Head of caudate nucleus (tissue), 42 donors: ENCODE results near the gene FBLIM1.

Experiments used
- DNase-seq, 42 donors: peaks; one replicate each; pipeline versions ENCODE4 v3.0.0 to v3.0.0-alpha.2; 2020 to 2021; ENCODE audit warnings: mixed read lengths in 7 of 42
- intact Hi-C: fragments of 100-400 bp; cut with DNase I; formaldehyde crosslinking; loops from one replicate; pipeline ENCODE4 v1.15.0; 2022

The FBLIM1 gene

DNA sequence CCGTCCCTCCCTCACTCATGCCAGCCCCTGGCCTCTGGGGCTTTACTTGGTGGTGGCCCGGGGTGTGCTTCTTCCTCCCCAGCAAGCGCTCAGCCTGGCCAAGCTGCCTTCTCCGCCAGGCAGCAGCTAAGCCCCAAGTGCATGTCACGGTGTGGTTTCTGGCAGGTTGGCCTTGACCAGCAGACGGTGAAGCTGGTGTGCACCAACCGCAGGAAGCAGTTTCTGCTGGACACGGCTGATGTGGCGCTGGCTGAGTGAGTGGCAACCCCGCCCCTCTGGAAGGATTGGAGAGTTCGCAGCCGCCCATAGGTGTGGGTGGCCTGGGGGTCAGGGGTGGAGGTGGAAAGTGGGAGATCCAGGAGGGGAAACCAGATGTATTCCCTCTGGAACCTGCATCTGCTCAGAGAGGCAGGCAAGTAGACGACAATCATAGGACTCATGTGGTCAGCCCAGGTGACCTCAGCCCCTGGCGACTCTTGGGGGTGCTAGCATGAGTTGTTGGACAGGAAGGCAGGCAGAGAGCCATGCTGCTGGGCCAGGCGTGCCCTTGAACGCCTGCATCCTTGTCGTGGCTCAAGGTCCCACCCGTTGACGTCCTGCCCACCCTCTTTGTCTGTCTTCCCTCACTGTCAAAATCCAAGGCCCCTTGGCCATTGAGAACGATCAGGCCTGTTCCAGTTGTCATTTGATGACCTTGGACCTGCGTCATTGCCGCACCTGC is 29.5 kb upstream of the FBLIM1 start:
- DNase-seq: no peak
- intact Hi-C loops: no loop called here

DNA sequence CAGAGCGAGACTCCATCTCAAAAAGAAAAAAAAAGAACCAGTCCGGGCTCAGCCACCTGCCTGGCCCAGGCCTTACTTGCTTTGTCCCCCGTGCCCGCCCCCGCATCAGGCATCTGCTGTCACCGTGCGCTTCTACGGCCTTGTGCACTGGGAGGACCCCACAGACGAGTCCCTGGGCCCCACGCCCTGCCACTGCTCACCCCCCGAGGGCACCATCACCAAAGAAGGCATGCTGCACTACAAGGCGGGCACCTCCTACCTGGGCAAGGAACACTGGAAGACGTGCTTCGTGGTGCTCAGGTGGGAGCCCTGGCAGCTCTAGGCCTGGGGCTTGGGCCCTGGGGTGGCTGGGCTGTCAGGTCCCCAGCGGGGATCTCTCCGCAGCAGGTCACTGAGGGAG is 28.2 kb upstream of the FBLIM1 start:
- intact Hi-C loops: no loop called here
- DNase-seq: no peak

DNA sequence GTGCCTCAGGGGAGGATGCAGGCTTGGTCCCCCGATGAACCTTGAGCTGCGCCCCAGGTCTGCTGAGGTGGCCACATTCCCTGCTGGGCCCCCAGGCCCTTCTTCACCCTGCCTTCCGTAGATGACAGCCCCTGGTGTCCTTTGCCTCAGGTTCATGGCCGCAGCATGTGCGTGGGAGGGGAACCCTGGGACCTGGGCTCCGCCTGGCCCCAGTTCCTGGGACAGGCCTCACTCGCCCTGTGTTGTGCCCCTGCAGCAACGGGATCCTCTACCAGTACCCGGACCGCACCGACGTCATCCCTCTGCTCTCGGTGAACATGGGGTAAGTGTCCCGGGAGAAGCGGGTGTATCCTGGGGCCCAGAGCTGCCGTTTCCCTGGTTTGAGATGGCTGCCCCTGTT is 27.7 kb upstream of the FBLIM1 start:
- DNase-seq: no peak
- intact Hi-C loops: no loop called here

DNA sequence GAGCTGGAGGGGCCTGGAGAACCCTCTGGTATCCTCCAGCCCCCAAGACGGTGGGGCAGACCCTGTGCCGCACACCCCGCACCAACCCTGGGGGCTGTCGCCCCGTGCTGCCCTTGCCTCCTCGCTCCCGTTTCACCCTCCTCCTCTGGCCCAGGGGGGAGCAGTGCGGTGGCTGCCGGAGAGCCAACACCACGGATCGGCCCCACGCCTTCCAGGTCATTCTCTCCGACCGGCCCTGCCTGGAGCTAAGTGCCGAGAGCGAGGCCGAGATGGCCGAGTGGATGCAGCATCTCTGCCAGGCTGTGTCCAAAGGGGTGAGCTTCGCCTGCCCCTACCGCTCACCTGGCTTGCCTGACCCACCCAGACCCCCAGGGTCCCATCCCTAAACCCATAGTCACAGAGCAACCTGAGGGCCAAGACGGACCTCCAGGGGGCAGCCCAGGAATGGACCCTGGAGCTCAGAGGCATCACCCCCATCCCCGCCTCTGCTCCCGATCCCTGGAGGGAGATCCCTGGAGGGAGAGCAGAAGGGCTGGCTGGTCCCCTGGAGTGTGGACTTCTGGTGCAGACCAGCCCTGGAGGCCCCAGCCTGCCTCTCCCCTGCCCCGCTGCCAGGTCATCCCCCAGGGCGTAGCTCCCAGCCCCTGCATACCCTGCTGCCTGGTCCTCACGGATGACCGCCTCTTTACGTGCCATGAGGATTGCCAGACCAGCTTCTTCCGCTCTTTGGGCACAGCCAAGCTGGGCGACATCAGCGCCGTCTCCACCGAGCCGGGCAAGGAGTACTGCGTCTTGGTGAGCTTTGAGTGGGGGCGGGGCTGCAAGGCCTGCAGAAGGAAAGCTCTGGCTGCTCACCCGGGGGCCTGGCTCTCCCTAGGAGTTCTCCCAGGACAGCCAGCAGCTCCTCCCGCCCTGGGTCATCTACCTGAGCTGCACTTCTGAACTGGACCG is 26.6 kb upstream of the FBLIM1 start:
- no peak for DNase-seq
- intact Hi-C loops: no loop called here

DNA sequence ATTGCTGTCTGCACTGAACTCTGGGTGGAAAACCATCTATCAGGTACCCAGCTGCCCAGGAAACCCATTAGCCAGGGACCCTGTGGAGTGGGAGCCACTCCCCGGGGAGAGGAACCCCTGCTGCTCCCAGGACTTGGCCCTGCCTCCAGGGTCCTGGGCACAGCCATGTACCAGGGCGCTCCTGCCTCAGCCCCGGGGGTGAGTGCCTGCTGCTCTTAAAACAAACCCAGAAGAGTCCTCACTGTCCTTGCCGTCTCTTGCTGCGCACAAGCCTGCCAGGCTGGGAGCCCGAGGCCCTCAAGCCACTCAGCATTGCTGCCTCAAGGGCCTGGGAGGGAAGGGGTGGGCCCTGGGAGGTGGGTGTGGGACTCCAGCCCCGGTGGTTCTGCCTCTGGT is 25.9 kb upstream of the FBLIM1 start:
- intact Hi-C loops: no loop called here
- DNase-seq: no peak

DNA sequence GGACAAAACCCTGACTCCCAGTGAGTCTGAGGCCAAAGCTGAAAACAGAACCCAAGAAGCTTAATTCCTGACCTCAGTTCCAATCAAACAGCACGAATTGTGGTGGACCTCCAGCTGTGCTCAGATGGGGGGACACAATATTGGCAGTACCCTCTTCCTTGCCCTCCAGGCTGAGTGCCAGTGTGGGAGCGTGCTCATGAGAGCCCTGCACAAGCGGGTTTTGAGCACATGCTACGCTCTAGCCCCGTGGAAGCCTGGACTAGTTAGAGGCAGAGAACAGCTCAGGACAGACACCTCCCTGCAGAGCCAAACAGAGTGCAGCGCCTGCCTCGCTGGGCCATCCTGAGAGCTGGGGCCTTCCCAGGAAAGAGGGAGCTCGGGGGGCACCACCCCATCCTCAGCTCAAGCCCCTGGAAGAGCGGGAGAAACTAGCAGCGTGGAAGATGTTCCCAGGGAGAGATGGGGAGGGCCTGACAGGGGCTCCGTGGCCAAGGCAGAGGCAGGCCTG is 25.3 kb upstream of the FBLIM1 start:
- intact Hi-C loops: no loop called here
- no peak for DNase-seq

DNA sequence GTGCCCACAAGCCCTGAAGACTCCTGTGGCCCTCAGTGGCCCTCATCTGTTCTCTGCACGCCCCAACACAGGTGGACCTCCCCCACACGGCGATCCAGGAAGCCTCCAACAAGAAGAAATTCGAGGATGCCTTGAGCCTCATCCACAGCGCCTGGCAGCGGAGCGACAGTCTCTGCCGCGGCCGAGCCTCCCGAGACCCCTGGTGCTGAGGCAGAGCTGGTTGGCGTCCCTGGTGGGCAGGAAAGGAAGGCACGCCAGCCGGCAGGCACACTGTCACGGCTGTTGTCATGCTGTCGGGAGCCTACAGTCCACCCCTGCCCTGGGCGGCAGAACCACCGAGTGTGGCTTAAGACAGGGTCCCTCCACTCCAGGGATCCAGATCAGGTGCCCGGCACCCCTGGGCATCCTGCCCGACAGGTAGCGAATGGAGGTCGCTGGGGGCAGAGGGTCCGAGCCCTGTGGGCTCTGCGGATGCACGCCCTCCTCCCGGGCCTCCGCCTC is 24.8 kb upstream of the FBLIM1 start:
- no peak for DNase-seq
- intact Hi-C loops: no loop called here

DNA sequence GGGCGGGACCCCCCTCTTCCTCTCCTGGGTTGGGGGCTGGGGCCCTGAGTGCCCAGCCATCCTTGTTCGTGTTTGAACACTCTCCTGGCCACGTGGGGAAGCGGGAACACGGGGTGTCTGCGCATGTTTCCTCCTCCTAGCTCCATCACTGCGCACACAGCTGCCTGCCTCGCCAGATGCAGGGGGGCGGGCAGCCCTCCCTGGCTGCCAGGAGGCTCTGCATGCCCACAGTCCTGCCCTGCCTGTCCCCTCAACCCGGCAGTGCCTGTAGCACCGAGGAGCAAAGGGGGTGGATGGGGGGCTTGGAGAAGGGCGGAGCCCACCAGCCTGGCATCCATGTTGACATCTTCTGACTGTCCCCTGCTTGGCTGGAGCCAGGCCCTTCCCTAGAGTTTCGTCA is 24.3 kb upstream of the FBLIM1 start:
- no peak for DNase-seq
- intact Hi-C loops: no loop called here

DNA sequence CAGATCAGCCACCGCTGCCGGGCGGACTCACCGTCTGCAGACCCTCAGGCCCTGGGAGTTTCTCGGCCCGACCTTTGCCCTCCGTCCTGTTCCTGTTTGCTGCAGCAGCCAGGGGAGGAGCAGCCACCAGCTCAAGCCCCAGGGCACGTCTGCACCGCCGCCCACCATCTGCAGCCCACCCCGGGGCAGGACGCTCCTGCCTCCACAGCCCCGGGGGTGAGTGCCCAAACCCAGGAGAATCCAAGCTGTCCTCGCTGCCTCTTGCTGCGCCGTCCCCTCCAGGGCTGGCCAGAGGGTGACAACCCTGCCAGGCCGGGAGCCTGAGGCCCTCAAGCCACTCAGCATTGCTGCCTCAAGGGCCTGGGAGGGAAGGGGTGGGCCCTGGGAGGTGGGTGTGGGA is 23.7 kb upstream of the FBLIM1 start:
- no peak for DNase-seq
- intact Hi-C loops: no loop called here

DNA sequence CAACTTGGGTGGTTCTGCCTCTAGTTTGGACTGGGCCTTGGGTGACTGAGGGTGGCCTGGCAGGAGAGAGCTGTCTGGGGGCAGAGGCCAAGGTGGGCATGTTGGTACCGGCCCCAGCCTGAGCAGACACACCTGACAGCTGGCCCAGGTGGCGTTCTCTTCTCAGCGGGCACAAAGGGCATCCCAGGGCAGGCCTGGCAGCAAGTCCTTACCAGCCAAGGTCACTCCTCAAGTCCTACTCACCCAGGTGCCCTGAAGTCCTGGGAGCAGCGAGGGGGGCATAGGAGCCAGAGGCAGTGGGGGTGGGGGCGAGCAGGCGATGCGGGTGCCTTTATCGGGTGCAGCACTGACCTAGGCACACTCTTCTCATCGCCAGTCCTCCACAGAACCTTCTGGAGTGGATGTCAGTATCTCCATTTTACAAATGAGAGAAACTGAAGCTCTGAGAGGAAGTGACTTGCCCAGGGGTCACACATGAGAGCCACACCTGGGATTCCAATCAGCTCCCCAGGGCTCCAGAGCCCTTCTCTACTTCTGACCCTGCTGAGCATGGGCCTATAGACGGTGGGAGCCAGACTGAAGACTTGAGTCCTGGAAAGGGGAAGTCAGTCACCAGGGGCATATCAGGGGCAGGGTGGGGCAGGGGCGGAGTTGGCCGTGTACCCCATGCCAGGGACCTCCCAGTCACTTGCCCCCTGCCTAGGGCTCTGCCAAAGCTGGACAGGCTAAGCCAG is 23.1 kb upstream of the FBLIM1 start:
- intact Hi-C loops: no loop called here
- DNase-seq: no peak

DNA sequence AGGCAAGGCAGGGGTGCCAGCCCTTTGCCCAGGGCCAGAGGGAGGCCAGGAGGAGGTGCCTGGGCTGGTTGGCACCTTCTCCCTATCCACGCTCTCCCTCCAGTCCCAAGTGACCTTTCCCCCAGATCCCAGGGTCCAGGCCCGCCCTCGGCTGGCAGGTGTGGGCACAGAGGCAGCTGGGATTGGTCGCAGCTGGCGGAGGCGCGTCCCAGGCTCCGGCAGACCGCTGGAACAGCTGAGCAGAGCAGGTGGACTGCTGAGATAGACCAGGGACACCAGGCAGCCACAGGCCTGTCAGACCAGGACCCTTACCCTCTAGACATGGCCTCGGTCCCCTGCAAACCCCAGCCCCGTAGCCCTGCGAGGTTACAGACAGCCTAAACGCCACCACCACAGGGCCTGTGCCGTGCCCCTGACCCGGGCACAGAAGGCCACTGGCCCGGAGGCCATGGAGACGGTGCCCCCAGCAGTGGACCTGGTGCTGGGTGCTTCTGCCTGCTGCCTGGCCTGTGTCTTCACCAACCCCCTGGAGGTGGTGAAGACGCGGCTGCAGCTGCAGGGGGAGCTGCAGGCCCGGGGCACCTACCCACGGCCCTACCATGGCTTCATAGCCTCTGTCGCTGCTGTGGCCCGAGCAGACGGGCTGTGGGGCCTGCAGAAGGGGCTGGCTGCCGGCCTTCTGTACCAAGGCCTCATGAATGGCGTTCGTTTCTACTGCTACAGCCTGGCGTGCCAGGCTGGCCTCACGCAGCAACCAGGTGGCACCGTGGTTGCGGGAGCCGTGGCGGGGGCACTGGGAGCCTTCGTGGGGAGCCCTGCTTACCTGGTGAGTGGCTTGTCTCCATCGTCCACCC is 22.3 kb upstream of the FBLIM1 start, which contains the start of gene SLC25A34:
Gene SLC25A34, plus strand, starts transcription at position 221 of the 854 bp plus-strand sequence. Its CDS starts 228 bp downstream, at position 449.
- DNase-seq: peak in 15 of 42 donors; percentile 8 to 54 (median 31)
- intact Hi-C loops: no loop called here

DNA sequence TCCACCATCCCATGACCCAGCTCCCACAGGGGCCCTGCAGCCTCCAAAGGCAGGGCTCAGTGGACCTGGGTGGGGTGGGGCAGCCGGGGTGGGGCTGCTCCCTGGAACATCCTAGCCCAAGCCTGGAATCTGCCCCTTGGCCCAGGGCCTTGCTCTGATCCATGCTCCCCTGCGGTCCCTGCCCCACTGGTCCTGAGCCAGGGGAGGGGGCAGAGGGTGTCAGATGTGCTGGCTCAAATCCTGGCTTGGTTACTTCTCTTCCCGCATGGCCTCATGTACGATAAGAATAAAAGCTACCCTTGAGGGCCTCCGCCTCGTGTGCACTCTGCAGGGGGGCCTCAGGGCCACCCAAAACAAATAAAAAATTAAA is 21.7 kb upstream of the FBLIM1 start:
- no peak for DNase-seq

DNA sequence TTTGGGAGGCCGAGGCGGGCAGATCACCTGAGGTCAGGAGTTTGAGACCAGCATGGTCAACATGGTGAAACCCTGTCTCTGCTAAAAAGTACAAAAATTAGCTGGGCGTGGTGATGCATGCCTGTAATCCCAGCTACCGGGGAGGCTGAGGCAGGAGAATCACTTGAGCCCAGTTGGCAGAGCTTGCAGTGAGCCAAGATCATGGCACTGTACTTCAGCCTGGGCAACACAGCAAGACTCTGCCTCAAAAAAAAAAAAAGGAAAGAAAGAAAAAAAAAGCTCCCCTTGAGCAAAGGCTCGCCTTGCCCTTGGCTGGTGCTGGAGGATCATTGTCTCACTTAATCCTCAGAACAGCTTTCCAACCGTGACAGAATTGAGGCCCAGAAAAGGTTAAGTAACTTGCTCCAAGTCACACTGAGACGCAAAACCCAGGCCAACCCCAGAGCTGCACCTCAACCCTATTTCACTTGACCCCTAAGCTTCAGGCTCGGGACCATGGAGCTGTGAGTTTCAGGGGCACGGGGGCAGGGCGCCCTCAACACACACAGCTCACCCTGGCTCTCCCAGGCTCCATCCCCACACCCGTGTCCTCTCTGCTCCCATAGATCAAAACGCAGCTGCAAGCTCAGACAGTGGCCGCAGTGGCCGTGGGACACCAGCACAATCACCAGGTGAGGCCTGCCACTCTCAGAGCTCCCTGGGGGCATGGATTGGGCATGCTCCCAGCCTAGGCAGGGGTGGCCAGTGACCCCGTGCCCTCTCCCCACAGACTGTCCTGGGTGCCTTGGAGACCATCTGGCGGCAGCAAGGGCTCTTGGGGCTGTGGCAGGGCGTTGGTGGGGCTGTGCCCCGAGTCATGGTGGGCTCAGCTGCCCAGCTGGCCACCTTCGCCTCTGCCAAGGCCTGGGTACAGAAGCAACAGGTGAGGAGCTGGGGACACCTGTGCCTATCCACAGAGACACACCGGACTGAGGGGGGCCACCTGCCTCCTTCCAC is 21.0 kb upstream of the FBLIM1 start:
- intact Hi-C loops: no loop called here
- DNase-seq: no peak

More for the DNA sequence above, 21.7 kb upstream of the FBLIM1 start:
- intact Hi-C loops: no loop called here

DNA sequence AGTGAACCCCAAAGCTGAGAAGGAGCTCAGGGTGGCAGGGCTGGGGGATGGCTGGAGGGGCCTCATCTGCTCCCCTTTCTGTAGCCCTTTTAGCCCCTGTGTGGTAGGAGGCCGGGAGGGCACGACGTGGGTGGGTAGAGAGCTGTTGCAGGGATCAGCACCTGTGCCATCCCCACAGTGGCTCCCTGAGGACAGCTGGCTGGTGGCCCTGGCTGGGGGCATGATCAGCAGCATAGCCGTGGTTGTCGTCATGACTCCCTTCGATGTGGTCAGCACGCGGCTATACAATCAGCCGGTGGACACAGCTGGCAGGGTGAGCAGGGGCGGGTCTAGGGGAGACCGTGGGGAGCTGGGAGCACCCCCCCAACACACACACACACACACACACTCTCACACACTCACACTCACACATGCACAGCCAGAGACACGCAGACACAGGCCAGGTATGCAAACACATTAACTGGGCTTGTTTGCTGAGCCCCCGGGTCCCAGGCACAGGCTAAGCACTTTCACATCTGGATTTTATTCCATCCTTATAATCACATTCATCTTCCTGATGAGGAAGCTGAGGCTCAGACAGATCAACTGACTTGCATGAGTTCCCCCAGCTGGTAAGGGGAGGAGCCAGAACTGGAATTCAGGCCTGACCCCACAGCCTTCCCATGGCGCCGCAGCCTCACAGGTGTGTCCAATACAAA is 20.0 kb upstream of the FBLIM1 start:
- intact Hi-C loops: no loop called here
- DNase-seq: no peak

DNA sequence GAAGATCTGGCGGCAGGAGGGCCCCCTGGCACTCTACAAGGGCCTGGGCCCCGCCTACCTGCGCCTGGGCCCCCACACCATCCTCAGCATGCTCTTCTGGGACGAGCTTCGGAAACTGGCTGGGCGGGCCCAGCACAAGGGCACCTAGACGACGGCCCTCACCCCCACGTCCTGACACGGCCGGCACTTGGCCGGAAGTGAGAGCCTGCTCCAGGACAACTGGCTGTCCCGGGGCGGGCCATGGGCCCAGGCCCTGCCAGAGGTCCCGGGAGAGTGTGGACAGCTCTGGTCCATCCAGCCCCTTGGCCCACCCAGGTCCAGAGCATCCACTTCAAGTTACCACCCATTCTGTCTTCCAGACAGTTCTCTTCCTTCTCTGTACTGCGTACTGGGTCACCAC is 19.3 kb upstream of the FBLIM1 start:
- DNase-seq: no peak
- intact Hi-C loops: no loop called here

DNA sequence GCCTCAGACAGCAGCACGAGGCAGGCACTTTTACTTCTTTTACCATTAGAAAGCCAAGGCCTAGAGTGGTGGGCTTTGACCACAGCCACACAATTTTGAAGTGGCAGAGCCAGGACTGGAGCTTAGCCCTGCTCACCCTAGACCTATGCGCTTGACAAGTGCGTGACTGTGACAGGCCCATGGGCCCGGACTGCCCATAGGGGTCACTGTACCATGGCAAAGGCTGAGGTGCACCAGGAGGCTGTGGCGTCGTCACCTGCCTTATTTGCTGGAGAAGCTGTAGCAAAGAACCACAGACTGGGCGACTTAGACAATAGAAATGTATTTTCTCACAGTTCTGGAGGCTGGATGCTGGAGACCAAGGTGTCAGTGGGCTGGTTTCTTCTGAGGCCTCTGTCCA is 18.9 kb upstream of the FBLIM1 start:
- DNase-seq: no peak
- intact Hi-C loops: no loop called here
